ENCODE measurements around the gene PTK6. TPM values are rescaled to one million over a fixed set of nuclear protein-coding genes. Genes with fewer than 3 reads are reported as not detected.
A peak's percentile ranks its signal among the peaks of the same experiment; 100 is the strongest.

PTK6 gene
- total RNA-seq, 2 experiments from 2014 or later: 0.13 to 2.0 TPM

DNA sequence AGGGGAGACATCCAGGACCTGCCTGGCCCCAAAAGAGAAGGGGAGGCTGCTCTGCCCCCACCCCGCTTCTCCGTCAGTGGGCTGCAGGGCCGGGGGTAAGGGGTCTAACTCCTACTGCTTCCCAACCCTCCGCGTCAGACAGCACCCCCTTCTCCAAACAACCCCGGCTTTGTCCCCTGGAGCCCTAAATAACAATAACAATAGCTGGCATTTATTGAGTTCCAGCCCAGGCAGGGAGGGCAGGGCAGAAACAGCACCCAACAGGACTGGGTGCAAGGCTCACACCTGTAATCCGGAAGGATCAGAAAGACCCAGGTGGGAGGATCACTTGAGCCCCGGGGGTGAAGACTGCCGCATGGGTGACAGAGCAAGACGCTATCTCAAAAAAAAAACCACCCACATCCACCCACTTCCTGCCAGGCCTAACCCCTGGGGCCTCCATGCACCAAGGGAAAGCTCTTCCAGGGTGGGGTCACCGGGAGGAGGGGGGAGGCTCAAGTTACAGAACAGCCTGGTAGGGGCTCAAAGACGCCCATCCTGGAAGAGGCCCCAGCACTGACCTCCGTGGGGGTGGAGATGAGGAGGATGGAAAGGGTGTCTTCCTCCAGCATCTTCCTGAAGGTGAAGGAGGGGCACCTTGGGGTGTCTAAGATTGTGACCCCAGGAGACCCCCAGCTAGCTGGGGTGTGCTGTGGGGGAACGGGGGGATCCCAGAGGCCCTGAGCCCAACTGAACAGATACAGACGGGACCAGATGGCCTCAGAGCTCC lies 15.5 kb upstream of the PTK6 start:
- Histone ChIP-seq H3K27ac (ENCODE audit: low read depth, low read length, poor library complexity, severe bottlenecking) (peak overlapping the region; percentile 91), H3K9me3 (ENCODE audit: low read length) (no peaks in the 10 kb centered on the region), H3K36me3 (ENCODE audit: insufficient read depth, low read length) (no peaks in the 10 kb centered on the region), H3K9me2 (ENCODE audit: insufficient read depth, low read length) (no peaks in the 10 kb centered on the region), H3K4me3 (ENCODE audit: low read depth, low read length, poor library complexity, severe bottlenecking) (peak overlapping the region; percentile 65), H3K4me1 (ENCODE audit: insufficient read depth, low read length, poor library complexity, severe bottlenecking) (peaks cover 48% of the 10 kb centered on the region), H3K4me2 (ENCODE audit: low read length) (peak overlapping the region; percentile 97), H2AFZ (ENCODE audit: low read length) (peak overlapping the region; percentile 59; the same call in 1 of the 2 replicates), H3K79me2 (ENCODE audit: insufficient read depth, low read depth, low read length) (no peaks in the 10 kb centered on the region), H4K20me1 (ENCODE audit: insufficient read depth, low read length) (no peaks in the 10 kb centered on the region)
- TF ChIP-seq EZH2phosphoT487 (IDR thresholded peaks at IDR 0.05; ENCODE audit: borderline replicate concordance, low read depth, low read length): no peak
- TF ChIP-seq, protein P1, sequence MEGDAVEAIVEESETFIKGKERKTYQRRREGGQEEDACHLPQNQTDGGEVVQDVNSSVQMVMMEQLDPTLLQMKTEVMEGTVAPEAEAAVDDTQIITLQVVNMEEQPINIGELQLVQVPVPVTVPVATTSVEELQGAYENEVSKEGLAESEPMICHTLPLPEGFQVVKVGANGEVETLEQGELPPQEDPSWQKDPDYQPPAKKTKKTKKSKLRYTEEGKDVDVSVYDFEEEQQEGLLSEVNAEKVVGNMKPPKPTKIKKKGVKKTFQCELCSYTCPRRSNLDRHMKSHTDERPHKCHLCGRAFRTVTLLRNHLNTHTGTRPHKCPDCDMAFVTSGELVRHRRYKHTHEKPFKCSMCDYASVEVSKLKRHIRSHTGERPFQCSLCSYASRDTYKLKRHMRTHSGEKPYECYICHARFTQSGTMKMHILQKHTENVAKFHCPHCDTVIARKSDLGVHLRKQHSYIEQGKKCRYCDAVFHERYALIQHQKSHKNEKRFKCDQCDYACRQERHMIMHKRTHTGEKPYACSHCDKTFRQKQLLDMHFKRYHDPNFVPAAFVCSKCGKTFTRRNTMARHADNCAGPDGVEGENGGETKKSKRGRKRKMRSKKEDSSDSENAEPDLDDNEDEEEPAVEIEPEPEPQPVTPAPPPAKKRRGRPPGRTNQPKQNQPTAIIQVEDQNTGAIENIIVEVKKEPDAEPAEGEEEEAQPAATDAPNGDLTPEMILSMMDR (conservative IDR thresholded peaks at IDR 0.05; ENCODE audit: low read length): no peak
- intact Hi-C loops (cut with micrococcal nuclease; ENCODE audit: unreplicated experiment): loop anchor here (1.0 to 5.0 kb wide), 2 partner anchors 75 to 90 kb away; partner anchors contain the start of gene GMEB2
- CTCF ChIA-PET (ENCODE audit: unreplicated experiment): interaction anchor here (0.6 to 0.7 kb wide), 2 partner anchors 12 to 208 kb away, joined by 3 to 5 read pairs; no protein-coding TSS in a partner anchor
- no TSS peak for BruUV-seq (replicated peaks)
- peak; percentile 92 for DNase-seq (ENCODE audit: low spot score)
- POLR2A ChIA-PET: interaction anchor here (0.9 to 1.0 kb wide), 2 partner anchors 11 to 32 kb away, joined by 3 to 6 read pairs; partner anchors contain the start of gene PPDPF

DNA sequence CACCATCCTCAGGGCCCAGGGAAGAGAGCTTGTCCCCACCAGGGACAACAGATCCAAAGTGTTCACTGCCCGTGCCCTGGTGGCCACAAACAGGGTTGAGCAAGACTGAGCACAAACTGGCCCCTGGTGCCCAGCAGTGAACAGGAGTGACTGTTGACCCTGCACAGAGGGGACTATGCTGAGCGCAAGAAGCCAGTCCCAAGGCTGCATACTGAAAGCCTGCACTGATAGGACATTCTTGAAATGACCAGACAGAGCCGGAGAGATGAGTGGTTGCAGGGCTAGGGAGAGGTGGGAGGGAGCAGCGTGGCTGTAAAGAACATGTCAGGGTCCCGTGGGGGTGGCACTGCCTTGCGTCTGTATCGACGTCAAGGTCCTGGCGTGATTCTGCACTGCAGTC lies 13.9 kb upstream of the PTK6 start:
- no peaks in the 10 kb centered on the region for H3K9me2 ChIP-seq (ENCODE audit: insufficient read depth, low read length)
- H2AFZ ChIP-seq (ENCODE audit: low read length): no peak overlapping the region
- H3K36me3 ChIP-seq (ENCODE audit: insufficient read depth, low read length): no peaks in the 10 kb centered on the region
- peaks cover 55% of the 10 kb centered on the region for H3K4me1 ChIP-seq (ENCODE audit: insufficient read depth, low read length, poor library complexity, severe bottlenecking)
- intact Hi-C loops (cut with micrococcal nuclease; ENCODE audit: unreplicated experiment): loop anchor here (5.0 kb wide), 1 partner anchor 76 kb away; the partner anchor contains the start of gene GMEB2
- H3K79me2 ChIP-seq (ENCODE audit: insufficient read depth, low read depth, low read length): no peaks in the 10 kb centered on the region
- TF ChIP-seq EZH2phosphoT487 (IDR thresholded peaks at IDR 0.05; ENCODE audit: borderline replicate concordance, low read depth, low read length): no peak
- TF ChIP-seq, protein P1 (conservative IDR thresholded peaks at IDR 0.05; ENCODE audit: low read length): no peak
- H3K27ac ChIP-seq (ENCODE audit: low read depth, low read length, poor library complexity, severe bottlenecking): no peak overlapping the region
- H3K4me3 ChIP-seq (ENCODE audit: low read depth, low read length, poor library complexity, severe bottlenecking): no peak overlapping the region
- H4K20me1 ChIP-seq (ENCODE audit: insufficient read depth, low read length): no peaks in the 10 kb centered on the region
- no peaks in the 10 kb centered on the region for H3K9me3 ChIP-seq (ENCODE audit: low read length)
- H3K4me2 ChIP-seq (ENCODE audit: low read length): no peak overlapping the region
- no TSS peak for BruUV-seq (replicated peaks)
- ChIA-PET POLR2A (no interaction called here), CTCF (ENCODE audit: unreplicated experiment) (no interaction called here)
- DNase-seq (ENCODE audit: low spot score): no peak
